Melanocyte of skin (primary cell): Measurements from ENCODE around the gene CRACR2A. TPM values are rescaled to one million over a fixed set of nuclear protein-coding genes. Genes with fewer than 3 reads are reported as not detected.

Experiments
- small RNA-seq, 2 donors: library from RNA; depleted of rRNA; stranded (forward); fragments of <200 nt; gene quantifications; one replicate each; pipeline ENCODE3, GENCODE V24; 2012
- total RNA-seq, 2 donors: library from RNA; depleted of rRNA; stranded (reverse); fragments of >200 nt; gene quantifications; 2 replicates each; pipeline ENCODE4 v1.2.3, GENCODE V29; 2012

CRACR2A gene, protein sequence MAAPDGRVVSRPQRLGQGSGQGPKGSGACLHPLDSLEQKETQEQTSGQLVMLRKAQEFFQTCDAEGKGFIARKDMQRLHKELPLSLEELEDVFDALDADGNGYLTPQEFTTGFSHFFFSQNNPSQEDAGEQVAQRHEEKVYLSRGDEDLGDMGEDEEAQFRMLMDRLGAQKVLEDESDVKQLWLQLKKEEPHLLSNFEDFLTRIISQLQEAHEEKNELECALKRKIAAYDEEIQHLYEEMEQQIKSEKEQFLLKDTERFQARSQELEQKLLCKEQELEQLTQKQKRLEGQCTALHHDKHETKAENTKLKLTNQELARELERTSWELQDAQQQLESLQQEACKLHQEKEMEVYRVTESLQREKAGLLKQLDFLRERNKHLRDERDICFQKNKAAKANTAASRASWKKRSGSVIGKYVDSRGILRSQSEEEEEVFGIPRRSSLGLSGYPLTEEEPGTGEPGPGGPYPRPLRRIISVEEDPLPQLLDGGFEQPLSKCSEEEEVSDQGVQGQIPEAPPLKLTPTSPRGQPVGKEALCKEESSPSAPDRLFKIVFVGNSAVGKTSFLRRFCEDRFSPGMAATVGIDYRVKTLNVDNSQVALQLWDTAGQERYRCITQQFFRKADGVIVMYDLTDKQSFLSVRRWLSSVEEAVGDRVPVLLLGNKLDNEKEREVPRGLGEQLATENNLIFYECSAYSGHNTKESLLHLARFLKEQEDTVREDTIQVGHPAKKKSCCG
- total RNA-seq = 1 to 10 TPM; 2.1 to 4.0 TPM

DNA sequence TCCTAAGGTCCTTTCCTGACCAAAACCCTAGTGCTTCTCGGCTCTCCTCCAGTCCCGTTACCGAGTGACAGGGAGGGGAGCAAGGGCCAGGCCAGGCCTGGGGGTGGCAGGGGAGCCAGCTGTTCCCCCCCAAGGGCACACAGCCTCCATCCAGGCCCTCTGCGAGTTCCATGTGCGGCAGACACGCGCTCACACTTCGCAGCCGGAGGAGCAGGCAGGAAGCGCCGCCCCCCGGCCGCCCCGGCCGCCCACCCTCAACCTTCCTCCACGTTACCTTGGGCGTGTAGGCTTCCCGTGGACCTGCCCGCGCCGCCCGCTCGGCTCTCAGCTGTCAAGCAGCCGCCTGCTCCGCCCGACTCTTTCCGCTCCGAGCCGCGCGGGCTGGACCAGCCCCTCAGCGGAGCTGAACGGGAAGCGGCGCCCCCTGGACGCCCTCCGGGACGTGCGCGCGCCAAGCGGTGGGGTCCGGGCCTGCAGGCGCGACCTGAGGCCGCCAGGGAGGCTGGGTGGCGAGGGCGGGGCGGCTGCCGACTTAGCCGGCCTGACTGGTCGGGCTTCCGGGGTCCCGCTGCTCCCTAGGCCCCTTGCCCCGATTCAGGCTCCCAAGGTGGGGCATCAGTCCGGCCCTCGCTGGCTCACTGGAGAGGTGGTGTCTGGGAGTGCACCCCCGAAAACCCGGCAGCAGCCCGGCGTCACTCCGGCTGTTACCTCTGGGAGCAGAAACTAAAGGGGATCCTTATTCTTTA is at the start of gene CRACR2A:
Gene CRACR2A, minus strand, starts transcription at position 369 of the 746 bp plus-strand sequence. CDS start 56,110 bp downstream, outside the sequence.

Small RNAs within 50 kb of the gene (small RNA-seq; reads per million reads assigned to genes)
- gene RNU6-174P = 0 reads per million in 2 donors

Other genes starting within 250 kb of the CRACR2A start
- 10 to 100 TPM in 1 of 2 donors, 1 to 10 TPM in 1; 8.0 to 15.8 TPM for gene PARP11, start 120.3 kb upstream of the CRACR2A start, total RNA-seq